GM21447 (cell line): ENCODE results near the gene CNGA3.

Source experiments
- ATAC-seq: cut with Tn5 transposase; IDR thresholded peaks from one replicate; pipeline ENCODE4 v1.9.1; 2021; ENCODE audit not compliant: unreplicated experiment

CNGA3 gene

GRCh38 chr2:98438190-98439133, 92.2 kb downstream of the CNGA3 start:
- peak; percentile 78 for ATAC-seq

- no peak for ATAC-seq
Measured at GRCh38 chr2:98441706-98442450, 95.6 kb downstream of the CNGA3 start.

GRCh38 chr2:98442488-98442887, 96.2 kb downstream of the CNGA3 start:
- ATAC-seq, result no peak

- ATAC-seq, result peak; percentile 68
Measured at GRCh38 chr2:98444436-98445176, 98.3 kb downstream of the CNGA3 start, which contains the start of gene INPP4A. Gene INPP4A (plus strand): TSS chr2:98444858. CDS start chr2:98520049, 75,191 bp downstream.

- ATAC-seq, result peak; percentile 29
Measured at GRCh38 chr2:98445177-98445682, 99.0 kb downstream of the CNGA3 start.

GRCh38 chr2:98445683-98446581, 99.7 kb downstream of the CNGA3 start:
- ATAC-seq, result no peak

- no peak for ATAC-seq
Measured at GRCh38 chr2:98446850-98447249, 100.6 kb downstream of the CNGA3 start.
